Right forelimb (tissue), 1 donor: Measurements from ENCODE around the gene BTBD10.

Experiments used
- DNase-seq: peaks from one replicate; pipeline ENCODE4 v3.0.0-alpha.2; 2018

The BTBD10 gene

DNA sequence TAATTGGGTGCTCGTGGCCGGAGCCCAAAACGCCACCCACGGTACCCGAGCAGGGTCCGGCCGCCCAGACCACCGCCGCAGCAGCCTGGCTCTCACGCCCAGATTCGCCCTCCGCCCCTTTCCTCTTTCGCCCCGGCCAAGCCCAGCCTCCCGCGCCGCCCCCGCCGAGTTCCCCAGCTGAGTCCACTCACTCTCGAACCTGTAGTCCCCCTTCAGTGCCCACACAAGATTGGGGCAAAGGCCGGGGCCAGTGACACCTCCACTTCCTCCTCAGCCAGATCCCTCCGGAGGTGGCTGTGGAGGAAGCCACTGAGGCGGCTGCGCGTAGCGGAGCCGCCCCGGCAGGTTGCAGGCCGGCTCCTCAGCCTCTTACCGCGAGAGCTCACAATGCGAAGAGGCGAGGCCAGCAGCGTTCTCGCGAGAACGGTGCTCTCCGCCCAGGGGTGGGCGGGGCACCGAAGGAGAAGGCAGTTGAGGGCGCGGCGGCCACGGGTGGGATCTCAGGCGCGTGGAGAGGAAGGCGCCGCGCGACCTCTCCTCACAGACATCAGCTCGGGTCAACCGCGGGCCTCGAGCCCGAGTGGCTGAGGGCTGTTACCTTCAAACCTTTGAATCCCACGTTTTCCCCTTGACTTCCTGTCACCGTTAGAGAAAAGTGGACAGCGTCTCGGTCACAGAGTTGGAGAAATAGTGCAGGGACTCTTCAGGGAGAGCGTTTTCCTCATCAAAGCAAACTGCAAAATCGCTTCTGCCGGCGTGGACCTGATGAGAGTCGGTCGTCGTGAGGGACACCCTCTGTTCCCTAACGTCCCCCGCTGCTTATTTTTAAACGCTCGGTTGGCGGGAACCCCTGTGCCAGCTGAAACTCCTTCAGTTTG lies at the start of gene BTBD10:
Gene BTBD10 (minus strand): TSS at position 322 of the 878 bp plus-strand sequence. CDS start 18,098 bp downstream, outside the sequence.
- peak; percentile 96 for DNase-seq

DNA sequence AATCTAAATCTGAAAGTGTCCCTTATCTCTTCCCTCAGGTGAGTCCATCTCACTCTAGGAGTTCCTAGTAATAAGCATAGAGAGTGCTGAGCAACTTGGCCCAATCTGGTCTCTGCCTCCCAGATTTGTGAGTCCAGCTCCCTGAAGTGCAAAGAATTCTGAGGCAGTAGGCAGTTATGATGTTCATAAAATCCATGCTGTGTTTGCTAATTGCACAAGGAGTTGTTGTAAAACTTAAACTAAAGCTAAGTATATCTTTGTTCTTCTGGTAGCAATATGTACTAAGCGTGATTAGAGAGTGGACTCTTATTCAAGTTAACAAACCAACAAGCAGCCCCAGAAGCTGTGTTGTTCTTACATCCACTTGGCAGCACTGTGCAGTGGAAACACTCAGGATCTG lies 40.4 kb upstream of the BTBD10 start:
- no peak for DNase-seq

DNA sequence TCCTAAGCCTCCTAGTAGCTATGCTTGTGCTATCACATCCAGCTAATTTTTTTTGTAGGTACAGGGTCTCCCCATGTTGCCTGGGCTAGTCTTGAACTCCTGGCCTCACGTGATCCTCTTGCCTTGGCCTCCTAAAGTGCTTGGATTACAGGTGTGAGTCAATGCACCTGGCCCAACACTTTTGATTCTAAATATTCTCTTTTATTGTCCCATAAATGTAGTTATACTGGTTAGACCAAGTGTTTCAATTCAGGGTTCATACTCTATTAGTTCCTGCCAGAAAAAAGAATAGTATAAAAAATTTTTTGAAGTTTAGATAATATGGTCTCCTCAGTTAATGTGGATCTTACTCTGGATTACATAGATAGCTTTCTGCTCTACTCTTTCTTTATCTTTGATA lies 39.5 kb upstream of the BTBD10 start:
- DNase-seq: no peak

DNA sequence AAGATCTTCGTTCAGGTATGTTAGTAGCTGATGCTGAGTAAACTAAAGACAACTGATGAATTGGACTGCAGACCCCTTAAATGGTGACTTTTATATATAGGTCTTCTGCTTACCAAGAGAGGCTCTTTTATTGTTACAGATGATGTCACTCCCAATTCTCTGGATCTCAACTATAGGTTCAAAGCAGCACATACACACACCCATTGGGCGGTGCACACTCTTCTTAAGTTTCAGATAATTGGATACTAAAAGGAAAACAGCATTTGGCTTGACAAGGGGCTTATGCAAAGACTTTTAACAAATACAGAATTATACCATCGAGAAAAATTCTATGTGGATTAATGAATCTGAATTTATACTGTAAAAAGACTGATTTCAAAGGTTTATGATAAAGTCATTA lies 32.9 kb upstream of the BTBD10 start, which contains the start of gene PTH:
Gene PTH (minus strand): TSS at position 69 of the 400 bp plus-strand sequence. CDS start 3,142 bp downstream, outside the sequence.
- DNase-seq: no peak

DNA sequence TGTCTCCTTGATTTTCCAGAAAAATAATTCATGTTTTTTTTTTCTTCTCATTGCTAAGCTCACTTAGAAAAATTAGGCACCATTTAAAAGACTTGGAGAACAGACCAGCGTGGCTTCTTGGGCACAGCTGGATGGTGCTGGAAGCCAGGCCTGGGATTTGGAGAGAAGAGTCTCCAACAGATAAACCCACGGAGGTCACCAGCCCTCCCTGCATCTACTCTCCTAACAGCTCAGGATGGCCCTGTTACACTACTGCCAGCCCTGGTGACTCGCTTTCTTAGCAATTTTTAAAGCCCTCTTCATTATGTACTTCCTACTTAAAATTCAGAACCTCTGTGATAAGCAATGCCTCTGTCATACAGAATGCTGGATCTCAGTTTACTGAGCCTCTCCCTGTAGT lies 31.0 kb upstream of the BTBD10 start:
- no peak for DNase-seq

DNA sequence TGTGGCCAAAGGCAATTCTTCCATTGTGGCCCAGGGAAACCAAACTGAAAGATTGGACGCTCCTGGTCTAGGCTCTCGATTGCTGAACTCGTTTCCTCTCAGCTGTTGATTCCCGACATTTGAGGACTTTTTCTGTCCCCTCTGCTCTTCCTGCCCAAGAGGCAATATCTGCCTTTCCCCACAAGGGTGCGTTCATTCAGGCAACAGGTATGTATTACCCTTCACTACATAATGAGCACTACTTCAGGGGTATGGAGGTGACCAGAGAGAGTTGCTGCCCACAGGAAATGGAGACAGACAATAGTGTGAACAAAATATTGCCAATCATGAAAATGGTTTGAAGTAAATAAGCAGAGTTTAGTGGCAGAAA lies 24.6 kb upstream of the BTBD10 start:
- DNase-seq: no peak

DNA sequence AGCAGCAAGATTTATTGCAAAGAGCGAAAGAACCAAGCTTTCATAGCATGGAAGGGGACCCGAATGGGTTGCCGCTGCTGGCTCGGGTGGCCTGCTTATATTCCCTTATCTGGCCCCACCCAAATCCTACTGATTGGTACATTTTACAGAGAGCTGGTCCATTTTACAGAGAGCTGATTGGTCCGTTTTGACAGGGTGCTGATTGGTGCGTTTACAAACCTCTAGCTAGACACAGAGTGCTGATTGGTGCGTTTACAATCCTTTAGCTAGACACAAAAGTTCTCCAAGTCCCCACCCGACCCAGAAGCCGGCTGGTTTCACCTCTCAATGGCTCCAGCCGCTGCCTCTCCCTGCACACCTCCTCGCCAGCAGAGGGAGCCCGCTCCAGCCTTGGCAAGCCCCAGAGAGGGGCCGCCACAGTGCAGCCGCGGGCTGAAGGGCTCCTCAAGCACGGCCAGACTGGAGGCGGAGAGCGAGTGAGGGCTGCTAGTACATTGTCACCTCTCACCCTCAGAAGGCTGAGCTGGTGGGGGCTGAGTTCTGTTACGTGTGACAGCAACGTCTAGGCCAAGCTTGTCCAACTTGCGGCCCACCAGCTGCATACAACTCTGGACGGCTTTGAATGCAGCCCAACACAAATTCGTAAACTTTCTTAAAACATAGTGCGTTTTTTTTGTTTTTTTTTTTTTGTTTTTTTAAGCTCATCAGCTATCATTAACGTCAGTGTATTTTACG lies 24.1 kb upstream of the BTBD10 start:
- peak; percentile 44 for DNase-seq

DNA sequence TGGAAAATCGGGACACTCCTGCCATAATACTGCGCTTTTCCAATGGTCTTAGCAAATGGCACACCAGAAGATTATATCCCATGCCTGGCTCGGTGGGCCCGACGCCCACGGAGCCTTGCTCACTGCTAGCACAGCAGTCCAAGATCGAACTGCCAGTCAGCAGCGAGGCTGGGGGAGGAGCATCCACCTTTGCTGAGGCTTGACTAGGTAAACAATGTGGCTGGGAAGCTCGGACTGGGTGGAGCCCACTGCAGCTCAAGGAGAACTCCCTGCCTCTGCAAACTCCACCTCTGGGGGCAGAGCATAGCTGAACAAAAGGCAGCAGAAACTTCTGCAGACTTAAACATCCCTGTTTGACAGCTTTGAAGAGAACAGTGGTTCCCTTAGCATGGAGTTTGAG lies 17.2 kb upstream of the BTBD10 start:
- DNase-seq: no peak

DNA sequence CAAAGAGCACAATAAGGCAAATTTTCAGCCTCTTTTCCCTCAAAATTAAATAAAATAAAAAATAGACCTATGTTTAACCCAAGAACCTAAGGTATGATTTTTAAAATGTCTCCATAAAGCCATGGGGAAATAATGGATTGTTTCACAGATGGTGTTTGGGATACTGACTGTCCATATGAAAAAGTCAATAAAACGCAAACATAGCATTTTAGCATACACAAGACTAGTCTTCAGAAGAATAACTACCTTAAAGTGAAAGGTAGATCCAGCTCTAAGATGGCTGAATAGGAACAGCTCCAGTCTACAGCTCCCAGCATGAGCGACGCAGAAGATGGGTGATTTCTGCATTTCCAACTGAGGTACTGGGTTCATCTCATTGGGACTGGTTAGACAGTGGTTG lies 16.7 kb upstream of the BTBD10 start:
- DNase-seq: no peak

DNA sequence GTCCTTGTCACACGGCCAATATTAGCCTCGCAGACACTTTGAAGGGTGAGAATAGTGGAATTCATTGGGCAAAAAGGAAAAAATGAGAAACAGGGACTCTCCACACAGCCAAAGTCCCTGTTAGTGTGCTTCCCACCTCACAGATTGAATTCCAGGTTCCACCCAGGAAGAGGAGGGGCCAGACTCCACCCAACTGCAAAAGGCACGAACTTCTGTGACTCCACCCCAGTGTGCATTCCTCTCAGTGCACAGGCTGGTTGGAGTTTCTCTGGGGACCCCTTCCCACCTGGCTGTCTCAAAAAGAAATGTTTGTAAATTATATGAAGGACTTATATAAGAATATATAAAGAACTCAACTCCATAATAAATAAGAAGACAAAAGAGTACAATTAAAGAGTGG lies 12.1 kb upstream of the BTBD10 start:
- no peak for DNase-seq

DNA sequence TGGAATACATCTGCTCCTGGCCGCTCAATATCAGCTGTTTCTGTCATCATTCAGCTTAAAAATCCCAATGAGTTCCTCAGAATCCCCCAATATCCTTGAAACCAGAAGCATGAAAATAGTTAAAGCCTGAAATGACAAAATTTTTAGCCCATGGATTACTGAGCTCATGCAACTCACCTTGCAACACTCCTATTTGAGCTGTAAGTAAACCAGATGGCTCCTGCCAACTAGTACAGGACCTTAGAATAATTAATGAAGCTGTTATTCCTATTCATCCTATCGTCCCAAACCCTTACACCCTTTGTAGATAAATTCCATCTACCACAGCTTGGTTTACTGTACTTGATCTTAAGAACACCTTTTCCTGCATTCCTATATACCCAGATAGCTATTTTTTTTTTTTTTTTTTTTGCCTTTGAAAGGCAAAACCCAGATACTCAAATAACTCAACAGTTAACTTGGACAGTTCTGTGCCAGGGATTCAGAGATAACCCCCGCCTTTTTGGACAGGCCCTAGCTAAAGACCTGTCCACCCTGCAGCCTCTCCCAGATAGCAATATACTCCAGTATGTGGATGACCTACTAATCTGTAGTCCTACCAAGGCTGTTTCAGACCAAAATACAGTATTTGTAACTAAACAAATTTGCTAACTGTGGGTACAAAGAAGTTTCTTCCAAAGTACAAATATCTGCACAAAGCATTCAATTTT lies 10.1 kb upstream of the BTBD10 start:
- no peak for DNase-seq

DNA sequence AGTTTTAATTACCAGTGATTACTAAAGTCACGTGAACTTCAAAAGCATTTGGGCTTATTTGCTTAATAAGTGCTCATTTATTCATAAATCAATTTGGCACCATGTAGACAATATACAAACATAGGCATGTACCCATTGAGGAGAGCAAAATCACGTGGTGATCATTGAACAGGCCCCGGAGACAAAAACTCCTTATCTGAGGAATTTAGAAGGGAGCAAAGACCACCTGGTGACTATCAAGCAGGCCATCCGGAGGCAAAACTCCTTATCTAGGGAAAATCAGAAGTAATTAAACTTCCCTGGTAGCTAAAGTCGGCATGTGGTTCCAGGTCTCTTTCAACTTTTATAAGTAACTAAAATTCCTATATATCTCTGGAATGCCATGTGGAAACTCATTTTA lies 5.7 kb upstream of the BTBD10 start:
- no peak for DNase-seq

DNA sequence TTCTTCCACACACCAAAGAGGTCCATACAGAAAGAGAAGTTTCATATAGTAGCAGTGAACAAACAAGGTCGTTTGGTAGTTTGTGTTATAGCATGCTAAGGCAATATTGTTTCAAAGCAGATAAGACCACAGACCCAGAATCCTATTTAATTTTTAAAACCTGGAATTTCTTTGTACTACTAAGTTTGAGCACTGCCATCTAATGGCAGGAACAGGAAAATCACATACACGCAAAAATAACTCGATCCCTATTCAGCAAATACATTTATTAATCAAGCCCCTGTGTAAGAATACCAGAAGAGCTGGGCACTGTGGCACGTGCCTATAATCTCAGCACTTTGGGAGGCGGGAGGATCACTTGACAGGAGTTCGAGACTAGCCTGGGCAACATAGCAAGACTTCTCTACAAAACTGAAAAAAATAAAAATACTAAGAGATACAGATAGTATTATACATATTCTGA lies 2.9 kb upstream of the BTBD10 start:
- DNase-seq: no peak

DNA sequence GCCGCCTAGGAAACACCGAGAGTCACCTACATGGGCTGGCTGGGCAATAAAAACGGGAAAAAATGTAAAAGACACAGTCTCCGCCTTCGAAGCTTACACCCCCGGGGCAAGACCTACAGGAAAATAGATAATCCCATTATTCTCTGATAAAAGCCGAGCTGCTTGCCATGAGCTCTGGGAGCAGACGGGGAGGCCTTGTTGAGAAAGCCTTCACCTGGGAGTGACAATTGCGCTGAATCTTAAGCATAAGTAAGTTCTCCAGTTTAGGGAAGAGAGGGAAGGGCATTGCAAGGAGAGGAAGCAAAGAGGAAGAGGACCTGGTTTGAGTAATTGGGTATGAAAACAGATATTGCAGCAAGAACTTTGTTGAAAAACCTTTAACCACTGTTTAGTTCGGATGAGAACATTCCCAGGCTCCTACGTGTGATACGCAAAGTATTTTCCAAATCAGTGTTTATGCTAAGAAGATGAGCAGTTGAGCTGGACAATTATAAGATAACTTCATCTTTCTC lies 813 bp upstream of the BTBD10 start:
- DNase-seq: no peak

DNA sequence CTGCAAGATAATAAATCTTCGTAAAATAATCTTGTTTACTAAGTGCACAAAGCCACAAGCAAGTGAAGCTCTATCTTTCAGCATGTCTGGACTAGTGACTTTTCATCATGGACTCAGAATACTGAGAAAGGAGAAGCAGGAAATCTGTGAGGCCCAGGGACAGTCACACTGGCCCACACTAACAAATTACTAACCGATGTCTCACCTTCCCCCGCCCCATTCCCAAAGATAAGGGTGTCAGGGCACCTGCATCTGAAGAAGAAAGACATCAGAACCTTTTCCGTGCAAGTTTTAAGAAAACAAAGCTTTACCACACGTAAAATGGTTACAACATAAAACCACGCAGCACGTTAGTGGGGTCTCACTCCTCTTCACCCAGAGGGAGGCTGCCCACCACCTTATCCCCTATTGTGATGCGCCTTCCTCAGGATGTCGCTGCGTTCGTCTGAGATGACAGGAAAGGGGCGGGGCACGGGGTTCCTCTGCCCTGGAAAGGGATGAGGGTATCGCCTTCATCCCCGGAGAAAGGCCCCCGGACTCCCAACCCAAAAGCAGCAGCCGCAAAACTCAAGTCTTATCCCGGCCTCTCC lies 616 bp downstream of the BTBD10 start:
- no peak for DNase-seq

DNA sequence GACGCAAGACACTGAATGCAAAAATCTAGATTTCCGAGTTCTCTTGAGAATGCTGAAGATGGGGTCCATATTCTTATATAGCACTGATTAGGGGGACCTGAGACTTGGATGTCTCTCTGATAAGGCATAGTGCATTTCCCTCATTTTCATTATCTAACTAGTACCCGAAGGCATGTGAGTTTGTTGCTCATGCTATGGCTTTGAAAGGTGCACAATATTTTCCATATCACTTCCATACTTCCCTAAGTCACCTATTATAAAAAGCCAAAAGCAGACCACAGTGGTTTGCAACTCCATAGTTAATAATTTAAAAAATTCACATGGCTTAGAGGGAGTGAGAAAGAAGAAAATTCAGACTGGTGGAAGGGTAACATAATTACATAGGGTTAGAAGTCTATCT lies 1.7 kb downstream of the BTBD10 start:
- DNase-seq: no peak

DNA sequence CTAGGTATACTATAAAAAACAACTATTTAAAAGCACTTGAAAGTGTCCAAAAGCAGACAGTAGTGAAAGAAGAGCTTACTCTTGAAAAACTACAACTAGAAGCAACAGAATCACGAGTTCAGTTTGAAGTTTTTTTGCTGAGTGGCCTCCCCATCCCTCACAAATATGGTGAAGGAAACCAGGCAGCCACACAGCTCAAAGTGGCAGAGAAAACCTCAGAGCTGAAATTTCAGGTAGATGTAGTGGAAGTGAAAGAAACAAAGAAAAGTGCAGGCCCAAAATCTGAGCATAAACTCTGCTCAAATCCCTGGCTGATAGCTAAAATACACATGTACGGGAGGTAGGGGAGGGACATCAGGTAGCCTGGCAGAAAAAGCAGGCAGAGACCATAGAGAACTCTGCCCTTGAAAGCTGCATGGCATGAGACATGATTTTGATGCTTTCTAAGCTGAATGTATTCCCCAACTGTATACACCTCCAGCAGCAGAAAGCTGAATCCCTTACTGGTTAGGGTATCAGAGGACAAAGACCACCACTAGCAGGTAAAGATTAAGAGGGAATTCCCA lies 12.1 kb downstream of the BTBD10 start:
- no peak for DNase-seq

DNA sequence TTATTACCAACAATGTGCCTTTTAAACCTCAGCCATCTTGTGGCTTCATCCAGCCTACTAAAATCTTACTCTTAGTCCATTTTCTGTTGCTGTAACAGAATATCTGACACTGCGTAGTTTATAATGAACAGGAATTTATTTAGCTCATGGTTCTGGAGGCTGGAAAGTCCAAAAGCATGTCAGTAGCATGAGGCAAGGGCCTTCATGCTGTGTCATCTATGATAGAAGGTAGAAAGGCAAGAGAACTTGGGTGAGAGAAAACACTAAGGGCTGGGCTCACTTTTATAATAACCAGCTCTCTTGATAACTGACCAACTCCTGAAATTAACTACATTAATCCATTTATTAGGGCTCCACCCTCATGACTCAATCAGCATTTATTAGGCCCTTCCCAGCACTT lies 13.5 kb downstream of the BTBD10 start:
- no peak for DNase-seq

DNA sequence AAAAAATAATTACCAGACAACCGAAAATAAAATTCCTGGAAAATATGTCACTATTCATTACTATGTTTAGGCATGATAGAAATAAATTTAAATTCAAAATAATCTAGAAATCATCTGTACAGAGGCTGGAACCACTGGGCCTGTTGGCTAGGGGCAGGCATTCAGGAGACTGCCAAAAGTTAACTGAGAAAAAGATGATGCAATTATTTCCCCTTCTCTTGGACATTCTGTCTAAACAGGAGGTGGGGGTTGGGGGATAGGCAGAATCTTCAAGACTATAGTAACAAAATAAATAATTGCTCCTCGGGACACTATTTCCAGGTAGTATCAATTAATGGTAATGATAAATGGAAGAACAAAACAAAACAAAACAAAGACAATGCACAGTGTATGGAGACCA lies 14.1 kb downstream of the BTBD10 start:
- DNase-seq: no peak

DNA sequence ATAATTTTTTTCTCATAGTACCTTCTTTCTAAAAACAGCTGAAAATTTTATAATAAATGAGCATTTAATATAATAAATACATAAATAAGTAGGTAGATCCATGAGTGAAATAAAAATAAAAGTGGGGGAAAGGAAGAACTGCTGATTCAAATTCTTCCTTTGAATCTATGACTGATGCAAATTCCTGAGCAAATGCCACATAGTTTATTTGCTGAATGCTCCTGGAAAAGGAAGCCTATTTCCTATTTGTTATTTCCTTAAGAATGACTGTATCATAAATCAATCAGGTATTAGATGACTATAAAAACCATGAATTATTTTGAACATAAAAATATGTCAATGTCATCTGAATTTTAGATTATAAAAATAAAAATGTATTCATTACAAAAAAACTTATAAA lies 16.6 kb downstream of the BTBD10 start:
- no peak for DNase-seq

DNA sequence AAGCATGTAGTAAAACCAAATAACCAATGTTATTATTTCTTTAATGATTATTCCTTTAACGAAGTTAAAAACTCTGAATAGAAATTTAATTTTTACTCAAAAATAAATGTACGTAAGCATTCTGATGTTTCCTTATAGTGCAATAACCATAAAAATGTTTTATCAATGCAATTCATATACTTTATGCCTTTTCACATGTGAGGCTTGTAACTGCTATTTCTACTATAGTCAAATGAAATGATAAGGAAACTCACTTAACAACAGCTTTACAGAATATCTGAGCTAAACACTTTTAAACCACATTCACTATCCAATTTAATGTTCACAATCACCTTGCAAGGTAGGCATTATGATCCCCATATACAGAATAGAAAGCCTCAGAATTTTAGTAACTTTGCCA lies 17.4 kb downstream of the BTBD10 start:
- DNase-seq: no peak

DNA sequence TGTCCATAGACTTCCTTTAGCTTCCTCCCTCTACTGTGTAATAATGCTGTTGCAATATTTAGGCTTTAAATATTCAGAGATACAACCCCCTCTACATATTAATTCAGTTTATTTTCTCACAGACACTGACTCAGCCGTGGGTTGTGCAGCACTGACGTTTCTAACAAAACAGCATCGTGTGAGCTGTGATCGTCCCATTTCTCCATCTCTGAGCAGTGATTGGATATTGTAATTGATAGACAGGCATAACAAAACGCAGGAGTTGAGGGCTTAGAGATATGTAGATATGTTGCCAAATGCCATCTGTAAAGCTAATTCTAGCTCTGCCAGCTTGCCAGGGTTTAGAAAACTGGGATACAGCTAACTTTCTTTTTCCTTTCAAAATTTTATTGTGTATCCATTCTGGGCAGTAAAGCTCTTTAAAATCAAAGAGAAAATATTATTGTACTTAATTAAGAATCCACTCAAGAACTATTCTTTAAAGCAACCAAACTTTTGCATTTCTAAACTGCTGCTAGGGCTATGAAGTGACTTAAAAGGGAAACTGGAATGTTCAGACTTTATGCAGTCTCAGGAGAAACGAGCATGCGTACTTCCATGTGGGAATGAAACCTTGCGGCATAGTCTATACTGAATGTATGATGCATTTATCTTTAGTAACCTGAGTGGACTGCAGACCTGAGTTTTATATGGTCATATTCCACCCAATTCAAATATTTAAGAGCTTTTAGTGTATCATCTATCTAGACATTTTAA lies 22.7 kb downstream of the BTBD10 start:
- peak; percentile 45 for DNase-seq
